NCI-H128 (cell line): ENCODE results near the gene CLCN4.

Experiments
- DNase-seq: peaks from one replicate; lab custom pipeline; 2025; ENCODE audit not compliant: unreplicated experiment; lab: John Stamatoyannopoulos, UW

Gene CLCN4

DNA sequence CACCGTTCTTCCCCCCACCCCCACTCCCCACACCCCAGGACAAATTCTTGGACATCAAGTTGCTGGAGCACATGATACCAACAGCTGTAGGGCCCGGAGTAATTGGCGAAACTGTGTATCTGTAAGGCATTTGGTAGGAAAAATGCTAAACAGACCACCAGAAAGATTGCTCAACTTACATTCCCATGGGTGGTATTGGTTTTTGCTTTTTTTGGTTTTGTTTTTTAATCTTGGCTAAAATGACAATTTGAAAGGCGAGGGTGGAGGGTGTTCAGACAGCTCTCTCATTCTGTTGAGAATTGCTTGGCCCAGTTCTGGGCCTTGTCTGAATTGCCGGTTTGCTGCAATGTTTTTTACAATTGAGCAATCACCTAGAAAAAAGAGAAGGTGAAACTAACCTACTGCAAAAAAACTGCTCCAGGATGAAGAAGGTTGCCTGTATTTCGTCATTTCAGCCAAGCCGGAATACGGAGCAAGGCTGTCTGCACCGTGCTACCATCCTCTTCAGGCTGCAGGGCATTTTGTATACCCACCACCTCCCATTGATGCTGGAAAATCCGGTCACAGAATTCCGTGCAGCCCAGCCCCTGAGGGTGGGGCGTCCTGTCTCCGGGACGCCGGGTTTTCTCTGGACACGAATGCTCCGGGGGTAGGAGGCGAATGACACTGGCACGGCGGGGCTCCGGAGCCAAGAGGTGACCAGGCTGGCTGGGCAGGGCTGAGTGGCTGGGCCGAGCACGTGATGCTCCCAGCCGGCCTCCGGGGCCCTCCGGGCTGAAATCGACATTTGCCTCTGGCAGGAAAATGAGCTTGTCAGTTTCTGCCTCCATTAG, at the start of gene CLCN4:
Gene CLCN4, plus strand, starts transcription at position 777 of the 833 bp plus-strand sequence. CDS start 28,058 bp downstream, outside the sequence.
- no peak for DNase-seq

DNA sequence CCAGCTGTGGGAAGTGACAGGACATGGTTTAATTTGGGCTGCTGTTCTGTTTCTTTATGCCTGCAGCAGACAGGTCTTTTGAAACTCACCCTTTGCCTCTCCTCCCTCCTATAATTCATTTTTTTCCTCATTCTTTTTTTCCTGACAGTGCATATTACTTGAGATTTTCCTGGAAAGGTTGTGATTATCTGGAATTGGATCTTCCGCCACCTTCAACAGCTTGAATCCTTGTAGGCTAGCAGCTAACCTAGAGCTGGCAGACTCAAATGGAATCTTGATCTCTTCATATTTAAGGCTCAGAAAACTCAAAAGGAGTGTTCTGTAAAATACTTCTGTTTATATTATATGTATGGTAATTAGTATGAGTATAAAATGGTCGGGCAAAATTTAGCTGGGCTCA, 49.3 kb upstream of the CLCN4 start:
- no peak for DNase-seq

DNA sequence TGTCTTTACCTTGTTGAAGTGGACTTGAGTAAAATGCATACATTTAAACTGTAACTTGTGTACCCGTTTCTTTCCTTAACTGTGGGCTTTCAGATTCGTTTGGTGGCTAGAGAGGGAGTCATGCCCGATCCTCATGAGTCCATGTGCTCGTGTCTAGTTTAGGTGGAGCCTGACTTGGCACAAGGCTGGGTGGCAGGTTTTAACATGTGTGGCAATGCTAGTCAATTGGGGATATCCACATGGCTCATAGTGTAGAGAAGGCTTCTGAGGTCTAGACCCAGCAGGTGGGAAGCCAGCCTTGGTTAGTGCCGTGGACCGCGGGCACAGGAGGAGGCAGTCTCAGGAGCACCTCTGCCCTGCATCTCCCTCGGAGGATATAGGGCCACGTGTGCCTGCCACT, 48.5 kb upstream of the CLCN4 start:
- no peak for DNase-seq

DNA sequence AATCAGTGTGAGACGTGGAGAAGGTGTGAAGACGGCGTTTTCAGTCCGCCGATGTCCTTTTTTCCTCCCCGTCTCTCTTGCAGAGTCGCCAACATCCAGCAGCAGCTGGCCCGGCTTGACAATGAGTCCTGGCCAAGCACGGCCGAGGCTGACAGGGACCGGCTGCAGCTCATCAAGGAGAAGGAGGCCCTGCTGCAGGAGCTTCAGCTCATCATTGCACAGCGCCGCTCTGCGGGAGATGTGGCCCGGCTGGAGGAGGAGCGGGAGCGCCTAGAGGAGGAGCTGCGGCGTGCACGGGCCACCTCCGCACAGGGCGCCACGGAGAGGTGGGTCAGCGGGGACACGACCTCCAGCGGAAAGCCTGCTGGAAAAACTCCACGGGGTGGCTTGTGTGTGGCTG, 47.1 kb upstream of the CLCN4 start:
- no peak for DNase-seq

DNA sequence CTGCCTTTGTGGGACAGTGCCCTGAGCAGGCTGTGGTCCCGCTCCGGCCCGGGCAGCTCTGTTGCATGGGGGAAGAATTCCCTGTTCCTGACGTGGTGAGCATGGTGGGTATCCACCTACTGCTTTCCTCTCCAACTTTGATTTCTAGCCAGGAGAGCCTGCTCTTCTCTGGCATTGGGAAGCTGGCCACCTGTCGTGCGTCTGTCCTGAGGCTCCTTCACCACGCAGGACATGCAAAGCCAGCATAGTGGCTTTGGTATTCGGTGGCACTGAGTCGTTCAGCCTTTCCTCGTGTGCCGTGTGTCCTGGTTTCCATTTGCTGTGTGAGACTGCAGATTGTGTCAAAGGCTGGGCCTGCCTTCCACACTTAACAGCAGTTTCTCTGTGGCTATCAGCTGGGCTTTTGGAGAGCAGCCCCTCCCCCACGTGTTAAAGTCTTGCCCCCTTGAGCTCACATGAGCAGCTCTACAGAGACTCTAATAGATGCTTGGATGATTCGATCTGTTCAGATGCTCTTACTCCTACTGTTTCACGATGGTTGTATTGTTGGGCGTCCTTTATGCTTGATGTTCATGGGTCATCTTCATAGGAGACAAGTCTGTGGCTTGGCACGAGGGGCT, 46.3 kb upstream of the CLCN4 start:
- no peak for DNase-seq

DNA sequence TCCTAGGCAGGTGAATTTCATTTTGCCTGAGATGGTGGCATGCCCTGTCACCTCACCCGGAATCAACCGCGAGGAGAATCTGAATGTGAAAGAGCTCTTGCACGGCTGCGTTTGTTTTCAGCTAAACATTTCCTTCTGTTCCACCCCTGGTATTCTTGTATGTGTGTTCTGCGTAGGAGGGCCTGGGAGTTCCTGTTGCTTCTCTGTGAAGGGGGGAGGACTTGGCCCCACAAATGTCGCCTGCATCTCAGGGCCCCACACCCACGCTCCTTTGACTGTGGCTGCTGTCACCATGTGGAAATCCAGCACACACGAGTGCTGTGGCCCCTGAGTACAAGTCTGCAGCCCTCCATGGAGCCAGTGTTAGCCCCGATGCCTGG, 45.8 kb upstream of the CLCN4 start:
- no peak for DNase-seq

DNA sequence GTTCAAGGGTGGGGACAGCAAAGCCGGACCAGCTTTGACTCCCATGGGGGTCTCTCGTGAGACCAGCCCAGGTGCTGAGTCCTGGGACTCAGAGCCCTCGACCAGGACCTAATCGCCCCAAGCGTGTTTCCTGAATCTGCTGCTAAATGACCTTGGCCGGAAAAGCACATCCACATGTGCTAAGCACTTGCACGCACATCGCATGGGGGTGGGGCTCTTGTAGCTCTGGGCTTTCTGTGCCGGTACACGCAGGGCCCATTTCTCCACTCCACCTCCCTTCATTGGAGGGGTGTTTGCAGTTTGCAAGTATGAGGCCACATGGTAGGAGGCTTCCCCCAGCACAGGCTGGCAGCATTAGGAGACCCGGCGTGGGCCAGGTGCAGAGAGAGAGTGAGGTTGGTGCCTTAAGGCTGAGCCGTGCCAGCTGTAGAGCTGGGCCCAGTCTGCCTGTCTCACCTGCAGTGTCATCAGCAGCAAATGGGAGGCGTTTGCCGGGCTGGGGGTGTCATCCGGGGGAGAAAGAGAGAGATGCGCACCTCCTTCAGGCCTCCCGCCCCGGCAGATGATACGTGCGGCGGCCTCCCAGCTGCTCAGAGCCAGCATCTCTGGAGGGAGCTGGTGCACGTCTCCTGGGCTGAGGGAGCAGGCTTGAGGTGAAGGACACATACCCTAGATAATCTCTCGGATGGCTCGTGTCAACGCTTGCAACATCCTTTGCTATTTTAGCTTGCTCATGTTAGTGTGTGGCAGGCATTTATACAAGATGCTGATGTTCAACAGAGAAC, 45.2 kb upstream of the CLCN4 start:
- DNase-seq = no peak

DNA sequence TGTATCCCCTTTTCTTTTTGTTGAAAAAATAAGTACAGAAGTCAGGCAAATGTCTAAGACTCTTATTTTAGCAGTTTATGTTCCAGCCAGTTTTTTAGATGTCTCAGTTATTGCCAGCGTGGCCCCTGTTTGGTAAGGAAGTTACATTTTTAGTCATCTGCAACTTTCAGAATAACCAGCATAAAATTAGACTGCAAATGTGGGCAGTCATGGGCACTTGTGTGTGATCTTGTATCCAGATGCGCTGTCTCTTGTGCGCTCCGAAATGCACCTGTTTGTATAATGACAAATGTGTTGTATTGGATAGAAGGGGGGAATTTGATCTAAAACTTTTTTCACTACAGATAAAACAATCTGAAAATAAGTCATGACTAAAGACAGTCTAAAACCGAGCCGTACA, 44.3 kb upstream of the CLCN4 start:
- no peak for DNase-seq

DNA sequence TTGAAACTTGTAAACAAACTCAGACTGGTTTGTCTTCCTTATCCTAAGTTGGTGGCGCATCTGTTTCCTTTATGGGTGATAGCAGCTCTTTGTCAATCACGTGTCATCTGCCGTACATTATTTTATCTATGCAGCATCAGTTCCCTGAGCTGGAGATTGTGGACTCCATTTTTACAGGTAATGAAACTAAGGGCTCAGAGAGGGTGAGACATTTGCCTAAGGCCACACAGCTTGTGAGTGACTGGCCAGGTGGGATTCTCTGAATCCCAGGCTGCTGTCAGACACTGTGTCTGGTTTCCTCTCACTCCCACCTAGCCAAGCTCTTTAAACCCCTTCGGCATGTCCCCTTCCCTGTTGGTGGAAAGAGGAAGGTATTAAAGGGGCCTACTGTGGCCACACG, 41.7 kb upstream of the CLCN4 start:
- DNase-seq = no peak

DNA sequence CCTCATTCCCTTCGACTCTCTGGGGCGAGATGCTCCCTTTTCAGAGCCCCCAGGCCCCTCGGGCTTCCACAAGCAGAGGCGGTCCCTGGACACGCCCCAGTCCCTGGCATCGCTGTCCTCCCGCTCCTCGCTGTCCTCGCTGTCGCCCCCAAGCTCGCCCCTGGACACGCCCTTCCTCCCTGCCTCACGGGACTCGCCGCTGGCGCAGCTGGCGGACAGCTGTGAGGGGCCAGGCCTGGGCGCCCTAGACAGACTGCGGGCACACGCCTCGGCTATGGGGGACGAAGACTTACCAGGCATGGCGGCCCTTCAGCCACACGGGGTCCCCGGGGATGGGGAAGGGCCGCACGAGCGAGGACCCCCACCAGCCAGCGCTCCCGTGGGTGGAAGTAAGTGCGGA, 39.5 kb upstream of the CLCN4 start:
- DNase-seq = no peak

DNA sequence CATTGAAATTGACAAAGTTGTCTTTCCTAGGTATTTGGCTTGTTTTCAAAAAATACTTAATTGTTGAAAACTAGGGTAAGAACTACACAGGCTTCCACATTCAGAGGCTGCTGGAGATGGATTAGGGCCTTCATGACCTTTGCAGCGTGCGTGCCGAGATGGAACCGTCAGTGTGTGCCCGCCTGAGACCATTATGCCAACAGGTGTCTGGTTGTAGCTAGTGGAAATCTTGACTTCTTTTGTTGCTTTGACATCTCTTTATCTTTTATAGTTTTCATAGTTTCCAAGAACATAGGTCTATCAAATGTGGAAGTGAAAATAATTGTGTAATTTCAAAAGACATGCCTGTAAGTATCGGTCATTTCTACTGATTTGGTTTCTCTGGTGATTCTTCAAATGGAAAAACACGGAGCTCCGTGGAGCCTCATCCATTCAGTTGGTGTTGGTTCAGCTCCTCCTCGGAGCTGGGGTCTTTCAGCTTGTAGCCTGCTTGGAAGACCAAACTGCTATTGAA, 38.9 kb upstream of the CLCN4 start:
- DNase-seq = no peak

DNA sequence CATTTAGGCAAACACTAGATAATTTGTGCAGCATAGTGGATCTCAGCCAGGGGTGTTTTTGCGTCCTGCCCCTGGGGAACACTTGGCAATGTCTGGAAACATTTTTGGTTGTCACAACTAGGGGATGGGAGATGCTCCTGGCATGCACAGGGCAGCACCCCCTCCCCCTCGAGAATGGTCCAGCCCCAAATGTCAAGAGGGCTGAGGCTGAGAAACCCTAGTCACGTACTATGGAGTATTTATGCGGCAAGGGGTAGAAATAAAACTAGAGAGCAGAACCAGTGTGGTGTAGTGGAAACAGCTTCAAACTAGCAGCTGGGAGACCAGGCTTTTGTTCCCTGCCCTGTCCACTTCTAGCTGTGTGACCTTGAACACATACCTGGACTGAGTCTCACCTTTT, 38.2 kb upstream of the CLCN4 start:
- DNase-seq = no peak

DNA sequence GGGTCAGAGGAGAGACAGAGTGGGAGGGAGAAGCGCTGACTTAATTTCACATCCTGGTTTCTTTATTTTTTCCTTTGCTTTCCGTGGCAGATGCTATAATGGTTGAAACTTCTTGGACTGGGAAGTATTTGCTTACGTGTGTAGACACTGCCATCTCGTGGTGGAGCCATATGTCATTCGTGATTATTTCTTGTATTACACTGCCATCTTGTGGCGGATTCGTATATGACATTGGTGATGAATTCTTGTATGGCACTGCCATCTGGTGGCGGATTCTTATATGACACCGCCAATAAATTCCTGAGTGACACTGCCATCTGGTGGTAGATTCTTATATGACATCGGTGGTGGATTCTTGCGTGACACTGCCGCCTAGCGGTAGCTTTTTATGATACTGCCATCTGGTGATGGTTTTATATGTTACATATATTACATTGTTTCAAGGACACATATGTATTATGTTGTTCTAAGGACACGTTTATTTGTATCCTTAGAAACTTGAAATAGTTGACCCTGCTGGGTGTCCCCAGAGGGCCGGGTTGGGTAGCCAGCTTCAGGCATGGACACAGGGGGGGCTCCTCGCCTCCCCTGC, 37.3 kb upstream of the CLCN4 start:
- DNase-seq = peak; percentile 58

DNA sequence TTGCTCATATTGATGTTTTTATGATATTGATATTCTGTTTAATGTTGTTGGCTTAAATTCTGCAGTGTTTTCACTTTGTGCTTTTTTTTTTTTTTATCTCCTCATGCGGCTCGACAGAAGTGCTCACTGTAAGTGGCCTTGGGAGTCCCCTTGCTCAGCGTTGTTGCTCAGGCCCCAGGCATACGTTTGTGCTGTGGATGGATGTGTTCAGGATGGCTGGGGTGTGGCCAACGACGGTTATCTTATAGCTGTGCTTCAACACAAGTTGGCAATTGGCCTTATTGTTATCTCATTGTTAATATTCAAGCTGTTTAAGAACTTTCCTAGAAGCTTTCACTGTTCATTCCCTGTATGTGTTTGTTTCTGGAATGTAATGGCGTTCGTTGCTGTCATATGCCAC, 36.4 kb upstream of the CLCN4 start:
- no peak for DNase-seq

DNA sequence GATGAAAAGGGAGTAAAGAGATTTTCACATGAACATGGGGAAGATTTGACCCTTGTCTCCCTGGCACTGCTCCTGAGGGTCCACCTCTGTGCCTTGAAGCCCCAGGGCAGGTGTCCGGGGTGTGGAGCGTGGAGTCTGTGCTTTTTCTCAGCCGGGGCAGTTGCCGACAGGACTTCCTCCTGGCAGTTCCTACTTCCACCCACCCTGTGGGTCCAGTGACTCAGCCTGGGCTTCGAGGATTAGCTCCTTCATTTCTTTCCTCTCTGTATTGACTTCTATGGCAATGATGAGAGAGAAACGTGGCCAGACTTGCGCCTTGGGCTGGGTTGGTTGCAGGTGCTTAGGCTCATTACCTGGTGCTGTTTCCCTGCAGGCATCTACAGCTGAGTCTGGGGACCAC, 35.9 kb upstream of the CLCN4 start:
- no peak for DNase-seq

DNA sequence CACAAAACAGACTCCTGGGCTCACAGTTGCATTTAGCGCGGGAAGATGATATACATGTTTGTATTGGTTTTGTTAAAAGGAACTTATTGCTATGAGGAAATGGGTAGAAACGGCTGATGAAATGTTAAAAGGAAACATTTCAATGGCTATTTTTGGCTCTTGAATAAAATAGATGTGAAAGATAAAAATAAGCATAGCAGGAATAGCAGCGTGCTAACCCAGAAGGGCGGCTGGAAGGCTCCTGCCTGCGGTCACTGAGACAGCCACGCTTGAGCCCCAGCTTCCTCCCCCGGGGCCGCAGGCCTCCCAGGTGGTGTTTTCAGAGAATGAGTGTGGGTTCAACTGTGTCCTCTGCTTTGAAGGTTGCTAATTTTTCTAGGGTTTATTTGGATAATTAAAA, 35.0 kb upstream of the CLCN4 start:
- DNase-seq = no peak

DNA sequence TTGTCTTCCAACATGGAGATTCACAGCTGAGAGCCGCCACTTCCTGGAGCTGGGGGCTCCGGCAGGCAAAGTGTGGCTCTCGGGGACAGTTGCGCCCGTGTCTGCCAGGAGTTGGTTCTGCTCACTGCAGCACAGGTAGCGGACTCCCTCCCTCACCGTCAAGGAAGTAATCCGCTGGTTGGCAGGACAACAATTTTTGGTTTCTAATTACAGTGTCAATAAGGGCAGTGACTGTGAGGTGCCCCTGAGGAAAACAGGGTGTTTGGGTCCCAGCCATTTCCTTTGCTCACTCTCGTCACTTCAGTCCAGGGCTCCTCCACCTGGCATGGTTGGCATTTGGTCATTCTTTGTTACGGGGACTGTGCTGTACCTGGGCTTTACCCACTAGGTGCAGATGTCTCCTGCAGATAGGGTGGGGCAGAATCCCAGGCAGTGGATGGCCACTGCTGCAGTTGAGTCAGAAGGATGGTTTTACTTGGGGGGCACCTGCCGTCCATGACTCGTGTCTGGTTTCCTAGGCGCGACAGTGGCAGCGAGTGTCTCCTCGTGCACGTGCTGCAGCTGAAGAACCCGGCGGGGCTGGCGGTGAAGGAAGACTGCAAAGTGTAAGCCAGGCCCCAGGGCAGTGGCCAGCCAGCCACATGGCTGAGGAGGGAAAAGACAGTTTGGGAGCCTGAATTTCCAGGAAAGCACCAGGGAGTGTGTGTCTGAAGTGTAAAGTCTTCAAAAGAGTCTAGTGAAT, 32.1 kb upstream of the CLCN4 start:
- no peak for DNase-seq

DNA sequence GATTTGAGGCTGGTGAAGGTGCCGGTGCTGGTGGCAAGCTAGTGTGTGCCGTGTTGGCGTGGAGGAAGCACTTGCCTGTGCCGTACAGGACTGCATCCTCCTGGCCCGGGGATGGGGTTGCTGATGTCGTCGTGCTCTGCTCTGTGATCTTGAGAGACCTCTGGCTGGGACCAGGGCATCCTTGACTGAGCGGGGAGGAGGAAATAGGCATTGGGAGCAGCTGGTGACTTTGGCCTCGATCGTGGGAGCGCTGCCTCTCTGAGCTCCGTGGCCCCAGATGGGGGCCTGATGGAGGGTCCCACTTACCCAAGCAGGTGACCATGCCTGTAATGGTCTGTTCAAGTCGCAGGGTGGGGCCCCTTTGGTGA, 31.5 kb upstream of the CLCN4 start:
- no peak for DNase-seq

DNA sequence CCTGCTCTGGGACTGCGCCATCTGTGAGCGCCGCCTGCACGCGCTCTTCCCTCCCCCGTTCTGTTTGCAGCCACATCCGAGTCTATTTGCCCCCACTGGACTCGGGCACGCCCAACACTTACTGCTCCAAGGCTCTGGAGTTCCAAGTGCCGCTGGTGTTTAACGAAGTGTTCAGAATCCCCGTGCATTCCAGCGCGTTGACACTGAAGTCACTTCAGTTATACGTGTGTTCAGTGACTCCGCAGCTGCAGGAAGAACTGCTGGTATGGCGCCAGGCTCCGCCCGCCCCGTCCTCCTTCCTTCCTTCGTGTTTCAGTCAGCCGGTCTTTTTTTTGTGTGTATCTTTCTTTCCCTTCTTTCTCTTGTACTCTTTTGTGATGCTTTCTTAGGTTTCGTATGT, 30.7 kb upstream of the CLCN4 start:
- no peak for DNase-seq

DNA sequence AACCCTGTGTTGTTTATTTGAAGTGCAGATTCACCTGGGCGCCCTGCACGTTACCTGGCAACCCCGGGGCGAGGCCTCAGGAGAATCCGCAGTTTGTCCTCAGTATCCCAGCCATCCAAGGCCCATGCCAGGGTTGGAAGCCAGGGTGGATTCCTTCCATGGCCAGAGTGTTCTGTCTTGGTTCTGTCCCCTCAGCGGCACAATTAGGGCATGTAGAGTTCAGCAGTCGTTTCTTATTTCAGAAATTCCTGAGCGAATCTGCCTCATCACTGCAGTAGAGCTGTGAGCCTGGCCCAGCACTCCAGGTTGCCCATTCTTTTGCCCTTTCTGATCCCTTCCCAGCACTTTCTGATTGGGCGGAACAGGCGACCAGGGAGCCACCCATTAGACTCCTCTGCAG, 29.9 kb upstream of the CLCN4 start:
- DNase-seq = no peak

DNA sequence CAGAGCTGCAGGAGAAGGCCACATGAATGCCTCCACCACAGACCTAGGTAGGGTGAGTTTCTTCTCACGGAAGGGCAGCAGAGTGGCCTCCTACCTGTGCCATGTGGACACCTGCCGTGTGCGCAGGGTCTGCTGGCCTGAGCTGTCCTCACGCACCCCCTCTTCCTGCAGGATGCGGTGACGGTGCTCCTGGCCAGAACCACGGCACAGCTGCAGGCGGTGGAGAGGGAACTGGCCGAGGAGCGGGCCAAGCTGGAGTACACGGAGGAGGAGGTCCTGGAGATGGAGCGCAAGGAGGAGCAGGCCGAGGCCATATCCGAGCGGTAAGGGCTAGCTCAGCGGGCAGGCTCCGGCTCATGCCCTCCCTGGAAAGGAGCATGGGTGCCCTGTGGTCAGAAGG, 28.4 kb upstream of the CLCN4 start:
- no peak for DNase-seq
